HG02763 (cell line): ENCODE measurements around the gene VGLL4.

Source experiments
- ATAC-seq: cut with Tn5 transposase; IDR thresholded peaks from one replicate; pipeline ENCODE4 v1.9.1; 2021; ENCODE audit warnings: mild to moderate bottlenecking, moderate library complexity; ENCODE audit not compliant: unreplicated experiment

VGLL4 gene

DNA sequence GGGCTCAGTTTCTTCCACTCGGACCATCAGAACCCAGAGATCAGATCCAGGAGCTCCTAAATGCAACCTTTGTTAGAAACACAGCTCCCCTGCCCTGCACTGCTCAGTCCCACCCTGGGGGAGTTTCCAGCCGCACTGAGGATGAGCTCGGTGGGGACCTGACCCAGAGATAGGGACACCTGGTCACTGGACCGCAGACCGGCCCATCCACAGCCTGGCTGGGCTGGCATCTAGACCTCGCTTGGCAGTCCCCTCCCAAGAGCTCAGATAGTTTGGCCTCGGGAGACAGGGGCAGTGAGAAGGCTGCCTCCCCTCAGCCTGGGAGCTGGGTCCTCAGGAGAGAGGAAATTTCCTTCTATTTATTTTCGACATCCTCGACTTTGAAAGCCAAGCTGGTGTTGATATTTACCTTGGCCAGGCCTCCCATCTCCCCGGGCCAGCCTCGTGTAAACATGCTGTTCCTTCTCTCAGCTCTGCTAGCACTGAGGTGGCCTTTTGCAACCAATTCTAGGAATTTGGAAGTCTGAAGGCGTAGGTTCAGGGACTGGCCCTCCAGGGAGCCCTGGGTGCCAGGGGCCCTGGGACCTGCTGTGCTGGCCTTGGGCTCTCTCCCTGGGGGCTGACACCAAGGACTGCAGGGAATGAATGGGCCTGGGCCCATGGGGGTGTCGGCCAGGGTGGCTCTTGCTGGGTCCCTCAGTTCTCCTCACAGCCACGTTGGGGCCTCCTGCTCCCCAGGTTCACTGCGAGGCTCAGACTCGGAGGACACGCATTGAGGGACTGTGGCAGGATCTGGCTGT lies 90.1 kb downstream of the VGLL4 start:
- ATAC-seq, result no peak

DNA sequence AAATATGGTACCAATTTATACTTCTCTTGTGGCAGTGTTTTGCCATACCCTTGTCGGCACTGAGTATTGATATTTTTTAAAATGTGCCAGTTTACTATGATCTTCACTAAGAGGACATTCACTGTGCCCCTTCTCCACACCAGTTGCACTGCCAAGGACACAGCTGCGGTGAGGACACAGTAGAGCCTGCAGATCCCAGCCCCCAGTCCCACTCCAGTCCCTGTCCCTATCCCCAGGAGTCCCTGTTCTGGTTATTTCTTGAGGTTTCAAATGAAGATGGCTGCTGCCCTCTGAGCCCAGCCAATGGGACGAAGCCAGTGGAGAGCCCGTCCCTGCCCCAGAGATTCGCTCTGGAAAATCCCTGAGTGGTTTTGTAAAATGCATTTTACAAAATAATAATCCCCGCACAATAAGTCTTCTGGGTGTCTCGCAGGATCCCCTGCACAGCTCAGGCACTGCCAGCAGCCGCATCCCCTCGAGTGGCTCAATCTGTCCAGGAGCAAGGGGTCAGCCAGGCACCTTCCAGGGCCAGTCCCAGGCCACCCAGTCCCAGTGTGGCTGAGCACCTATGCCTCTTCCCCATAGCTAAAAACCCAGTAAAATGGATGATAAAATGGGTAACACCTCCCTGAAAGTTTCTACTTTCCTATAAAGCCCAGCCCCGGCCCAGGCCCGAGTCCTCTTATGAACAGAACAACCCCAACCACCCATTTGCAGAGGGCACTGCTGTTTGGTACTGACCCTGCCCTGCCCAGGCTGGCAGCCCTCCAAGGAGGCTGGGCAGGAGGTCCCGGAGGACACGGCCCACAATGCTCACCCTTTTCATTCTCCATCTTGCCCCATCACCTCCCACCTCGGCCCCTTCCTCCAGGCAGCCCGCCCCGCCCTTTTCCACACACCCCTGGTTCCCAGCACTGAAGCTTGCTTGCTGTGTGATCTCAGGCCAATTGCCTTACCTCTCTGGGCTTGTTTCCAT lies 91.1 kb downstream of the VGLL4 start:
- no peak for ATAC-seq

DNA sequence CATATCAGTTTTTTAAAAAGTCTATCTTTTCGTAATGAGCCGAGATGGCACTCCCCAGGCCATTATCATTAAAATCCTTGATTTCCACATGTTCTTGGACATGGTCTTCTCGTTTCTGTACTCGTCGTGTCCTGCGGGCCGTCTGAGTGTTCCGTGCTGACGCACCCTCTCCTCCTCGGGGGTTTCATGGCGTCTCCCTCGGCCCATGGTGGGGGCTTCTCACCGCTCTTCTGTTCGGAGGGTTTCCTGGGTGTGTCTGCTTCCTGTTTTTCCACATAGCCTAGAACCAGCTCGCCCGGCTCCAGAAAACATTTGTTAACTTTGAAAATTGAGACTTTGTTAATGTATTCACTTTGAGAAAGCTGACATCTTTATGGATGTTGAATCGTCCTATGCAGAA lies 92.7 kb downstream of the VGLL4 start:
- ATAC-seq, result no peak

DNA sequence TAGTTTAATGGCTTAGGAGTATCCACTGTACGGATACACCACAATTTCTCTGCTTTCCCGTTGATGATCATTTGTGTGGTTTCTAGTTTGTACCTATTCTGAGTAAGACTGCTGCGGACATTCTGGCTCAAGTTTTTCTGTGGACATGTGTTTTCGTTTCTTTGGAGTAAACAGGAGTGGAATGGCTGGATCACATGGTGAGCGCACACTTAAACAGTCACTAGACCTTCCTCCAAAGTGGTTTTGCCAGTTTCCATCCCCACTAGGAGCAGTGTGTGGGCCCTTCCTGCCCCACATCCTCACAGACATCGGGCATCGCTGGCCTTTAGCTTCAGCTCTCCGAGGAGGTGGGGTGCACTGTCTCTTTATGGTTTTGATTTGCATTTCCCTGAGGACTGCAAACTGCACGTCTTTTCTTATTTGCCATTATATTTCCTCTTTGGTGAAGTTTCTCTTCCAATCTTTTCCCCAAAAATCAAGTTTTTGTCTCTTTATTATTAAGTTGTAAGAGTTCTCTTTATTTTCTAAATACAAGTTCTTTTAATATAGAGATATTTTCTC lies 94.1 kb downstream of the VGLL4 start:
- no peak for ATAC-seq

DNA sequence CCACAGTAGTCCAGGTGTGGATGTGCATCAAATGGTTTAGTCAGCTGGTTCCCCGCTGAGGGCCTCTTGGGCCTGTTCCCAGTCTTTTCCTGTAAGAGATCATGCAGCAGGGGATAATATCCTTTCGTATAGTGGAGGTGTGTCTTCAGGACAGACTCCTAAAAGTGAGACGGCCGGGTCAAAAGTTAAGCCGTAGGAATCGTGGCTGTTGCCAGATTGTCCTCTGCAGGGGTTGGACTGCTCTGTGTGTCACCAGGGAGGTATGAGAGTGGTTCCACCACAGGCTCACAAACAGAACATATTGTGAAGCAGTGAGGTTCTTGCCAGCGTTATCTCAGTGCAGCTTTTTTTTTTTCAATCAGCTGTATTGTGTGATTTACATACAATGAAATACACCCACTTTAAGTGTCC lies 95.0 kb downstream of the VGLL4 start:
- ATAC-seq, result no peak

DNA sequence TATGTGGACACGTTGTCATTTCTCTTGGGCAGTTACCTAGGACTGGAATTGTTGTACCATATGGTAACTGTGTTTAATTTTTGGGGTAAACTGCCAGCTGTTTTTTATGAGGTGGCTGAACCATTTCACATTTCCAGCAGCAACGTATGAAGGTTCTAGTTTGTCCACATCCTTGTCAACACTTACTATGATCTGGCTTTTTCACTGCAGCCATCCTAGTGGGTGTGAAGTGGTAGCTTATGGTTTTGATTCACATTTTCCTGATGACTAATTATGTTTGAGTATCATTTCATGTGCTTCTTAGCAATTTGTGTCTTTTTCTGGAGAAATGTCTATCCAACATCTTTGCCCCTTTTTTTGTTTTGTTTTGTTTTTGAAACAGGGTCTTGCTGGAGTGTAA lies 96.2 kb downstream of the VGLL4 start:
- ATAC-seq, result no peak

DNA sequence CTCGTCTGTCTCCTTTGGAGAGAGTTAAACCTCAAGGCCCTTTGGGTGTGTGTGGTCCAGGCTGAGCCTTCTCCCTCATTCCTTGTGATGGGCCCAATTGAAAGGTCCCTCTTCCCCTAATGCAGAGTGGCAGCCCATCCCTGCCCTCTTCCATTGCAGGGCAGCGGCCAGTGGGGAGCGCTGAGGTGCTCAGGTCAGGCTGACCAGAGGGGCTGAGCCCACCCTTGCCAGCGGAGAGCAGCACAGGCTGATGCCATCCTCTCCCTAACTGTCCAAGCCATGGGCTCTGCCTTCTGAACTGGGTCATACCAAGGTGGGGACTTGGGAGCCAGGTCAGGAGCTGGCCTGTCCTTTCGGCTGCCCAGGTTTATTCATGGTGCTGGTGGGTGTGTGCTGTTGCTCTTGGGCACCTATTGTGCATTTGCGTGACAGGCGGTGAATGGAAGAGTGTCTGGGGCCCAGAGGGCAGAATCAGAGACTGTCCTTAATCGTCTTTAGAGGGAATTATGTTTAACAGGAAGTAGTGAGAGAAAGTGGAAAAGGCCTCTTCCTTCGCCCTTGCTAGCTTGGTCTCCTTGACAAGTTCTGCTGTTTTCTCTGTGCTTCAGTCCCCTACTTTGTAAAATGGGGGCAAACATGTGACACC lies 96.9 kb downstream of the VGLL4 start:
- ATAC-seq, result no peak

DNA sequence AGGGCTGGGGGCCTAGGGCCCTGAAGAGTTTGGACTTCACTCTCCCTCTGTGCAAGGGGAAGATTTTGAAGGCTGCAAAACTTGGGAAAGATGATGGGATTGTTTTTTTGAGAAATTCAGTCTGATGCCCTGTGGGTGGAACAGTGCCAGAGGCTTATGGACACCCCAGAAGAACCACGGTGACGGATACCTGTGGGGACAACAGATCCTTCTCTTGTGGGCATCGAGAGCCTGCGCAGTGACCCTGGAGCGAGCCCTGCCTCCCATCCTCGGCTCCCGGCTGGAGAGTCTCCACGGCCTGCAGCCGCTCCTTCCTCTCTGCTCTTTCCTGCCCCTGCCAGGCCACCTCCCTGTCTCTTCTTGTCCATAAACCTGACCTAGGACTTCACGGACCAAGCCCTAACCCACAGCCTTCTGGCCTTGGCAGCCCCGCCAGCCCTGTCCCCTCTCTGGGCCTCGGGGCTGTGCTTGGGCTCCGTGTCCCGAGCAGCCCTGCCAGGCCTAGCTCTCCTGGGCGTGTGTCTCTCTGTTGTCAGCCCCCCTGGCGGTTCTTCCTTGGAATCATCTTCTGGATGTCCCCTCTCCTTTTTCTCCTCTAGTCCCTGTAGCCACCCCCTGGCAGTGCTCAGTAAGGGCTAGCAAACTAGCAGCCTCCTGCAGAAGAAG lies 98.4 kb downstream of the VGLL4 start:
- ATAC-seq, result no peak

DNA sequence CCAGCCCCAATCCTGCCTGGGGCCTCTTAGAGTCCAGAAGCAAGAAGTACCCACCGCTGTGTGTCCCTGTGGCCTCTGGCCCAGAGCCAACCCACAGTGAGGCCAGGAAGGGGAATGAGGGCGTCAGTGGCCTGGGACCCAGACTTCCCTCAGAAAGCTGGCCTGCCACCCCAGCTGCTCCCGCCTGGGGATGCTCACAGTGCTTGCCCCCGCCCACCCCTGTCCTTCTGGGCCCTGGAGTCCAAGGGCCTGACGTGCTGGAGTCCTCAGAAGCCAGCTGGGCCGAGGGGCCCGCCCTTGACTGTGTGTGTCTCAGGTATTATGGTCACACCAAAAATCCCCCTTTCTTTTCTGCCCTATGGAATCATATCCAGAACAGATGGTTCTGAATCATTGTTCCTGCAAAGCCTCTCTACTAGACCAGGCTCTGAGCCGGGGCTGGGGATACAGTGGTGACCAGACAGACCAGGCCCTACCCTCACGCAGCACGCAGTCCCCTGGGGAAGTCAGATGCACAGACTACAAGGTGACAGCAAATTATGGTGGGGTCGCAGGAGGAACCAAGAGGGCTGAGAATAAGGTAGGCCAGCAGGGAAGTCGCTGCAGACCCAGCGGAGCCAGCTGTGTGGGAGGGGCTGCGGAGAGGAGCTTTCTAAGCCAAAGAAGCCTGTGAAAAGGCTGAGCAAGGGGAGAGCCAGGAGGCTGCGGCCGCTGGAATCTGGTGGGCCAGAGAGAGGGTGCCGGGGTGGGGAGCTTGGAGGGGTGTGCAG lies 99.1 kb downstream of the VGLL4 start:
- ATAC-seq, result no peak

DNA sequence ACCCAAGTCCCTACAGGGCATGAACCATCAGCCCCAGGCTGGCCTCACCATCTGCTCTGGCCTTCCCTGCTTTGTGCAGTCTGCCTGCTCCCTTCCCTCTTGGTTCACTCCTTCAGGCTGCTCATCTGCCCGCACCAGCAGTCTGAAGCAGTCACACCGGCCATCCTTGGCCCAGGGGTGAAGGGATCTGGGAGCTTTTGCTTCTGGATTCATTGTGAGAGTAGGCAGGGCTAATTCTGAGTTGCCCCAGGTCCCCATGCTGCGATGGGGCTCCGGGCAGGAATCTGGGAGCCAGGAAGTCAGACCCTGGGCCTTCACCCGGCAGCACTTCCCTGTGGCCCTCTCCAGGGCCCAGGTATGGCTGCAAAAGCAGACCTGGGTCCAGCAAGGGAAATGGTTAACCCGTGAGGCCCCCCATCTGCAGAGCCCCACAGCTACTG lies 99.7 kb downstream of the VGLL4 start:
- no peak for ATAC-seq

DNA sequence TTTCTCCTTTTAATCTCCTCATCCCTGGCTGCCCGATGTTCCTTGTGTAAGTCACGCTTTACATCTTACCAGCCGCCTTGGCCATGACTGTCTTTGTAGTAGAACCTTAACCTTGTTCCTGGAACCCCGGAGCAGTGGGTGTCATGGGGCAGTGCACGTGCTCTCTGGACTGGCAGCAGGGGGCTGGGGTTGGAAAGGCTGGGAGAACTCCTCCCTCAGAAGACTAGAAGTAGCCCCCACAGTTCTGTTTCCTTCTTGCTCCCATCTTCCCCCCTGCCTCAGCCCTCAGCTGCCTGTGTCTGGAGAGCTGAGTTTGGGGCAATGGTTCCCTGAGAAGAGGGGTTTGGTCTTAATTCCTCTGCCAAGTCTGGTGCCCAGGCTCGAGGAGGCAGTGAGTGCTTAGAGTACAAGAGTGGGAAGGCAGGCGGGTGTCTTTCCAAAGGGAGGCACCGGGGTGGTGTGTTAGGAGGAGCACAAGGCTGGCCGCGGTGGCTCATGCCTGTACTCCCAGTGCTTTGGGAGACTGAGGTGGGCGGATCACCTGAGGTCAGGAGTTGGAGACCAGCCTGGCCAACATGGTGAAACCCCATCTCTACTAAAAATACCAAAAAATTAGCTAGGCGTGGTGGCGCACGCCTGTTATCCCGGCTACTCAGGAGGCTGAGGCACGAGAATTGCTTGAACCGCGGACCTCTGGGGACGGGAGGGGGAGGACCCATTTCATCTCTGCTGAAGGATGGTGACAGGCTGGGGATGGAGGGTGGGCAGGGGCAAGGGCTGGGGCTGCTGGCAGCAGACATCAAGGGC lies 100.4 kb downstream of the VGLL4 start:
- no peak for ATAC-seq

DNA sequence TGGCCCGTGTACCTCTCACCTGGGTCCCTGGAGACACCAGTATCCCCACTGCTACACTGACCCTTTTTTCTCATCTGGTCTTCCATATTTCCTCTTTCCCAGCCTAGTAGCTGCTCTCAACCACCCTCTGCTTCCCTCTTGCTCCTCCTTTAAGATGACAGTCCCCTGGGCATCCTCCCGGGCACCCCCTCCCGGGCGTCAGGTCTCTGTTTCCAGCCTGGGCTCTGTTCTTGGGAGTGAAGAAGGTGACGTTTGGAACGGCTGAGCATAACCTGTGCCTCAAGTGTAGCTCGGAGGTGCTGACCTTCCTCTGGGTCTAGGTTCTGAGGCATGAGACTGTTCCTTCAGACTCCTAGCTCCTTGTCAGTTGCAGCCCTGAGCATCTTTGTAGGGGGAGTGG lies 101.2 kb downstream of the VGLL4 start:
- no peak for ATAC-seq

DNA sequence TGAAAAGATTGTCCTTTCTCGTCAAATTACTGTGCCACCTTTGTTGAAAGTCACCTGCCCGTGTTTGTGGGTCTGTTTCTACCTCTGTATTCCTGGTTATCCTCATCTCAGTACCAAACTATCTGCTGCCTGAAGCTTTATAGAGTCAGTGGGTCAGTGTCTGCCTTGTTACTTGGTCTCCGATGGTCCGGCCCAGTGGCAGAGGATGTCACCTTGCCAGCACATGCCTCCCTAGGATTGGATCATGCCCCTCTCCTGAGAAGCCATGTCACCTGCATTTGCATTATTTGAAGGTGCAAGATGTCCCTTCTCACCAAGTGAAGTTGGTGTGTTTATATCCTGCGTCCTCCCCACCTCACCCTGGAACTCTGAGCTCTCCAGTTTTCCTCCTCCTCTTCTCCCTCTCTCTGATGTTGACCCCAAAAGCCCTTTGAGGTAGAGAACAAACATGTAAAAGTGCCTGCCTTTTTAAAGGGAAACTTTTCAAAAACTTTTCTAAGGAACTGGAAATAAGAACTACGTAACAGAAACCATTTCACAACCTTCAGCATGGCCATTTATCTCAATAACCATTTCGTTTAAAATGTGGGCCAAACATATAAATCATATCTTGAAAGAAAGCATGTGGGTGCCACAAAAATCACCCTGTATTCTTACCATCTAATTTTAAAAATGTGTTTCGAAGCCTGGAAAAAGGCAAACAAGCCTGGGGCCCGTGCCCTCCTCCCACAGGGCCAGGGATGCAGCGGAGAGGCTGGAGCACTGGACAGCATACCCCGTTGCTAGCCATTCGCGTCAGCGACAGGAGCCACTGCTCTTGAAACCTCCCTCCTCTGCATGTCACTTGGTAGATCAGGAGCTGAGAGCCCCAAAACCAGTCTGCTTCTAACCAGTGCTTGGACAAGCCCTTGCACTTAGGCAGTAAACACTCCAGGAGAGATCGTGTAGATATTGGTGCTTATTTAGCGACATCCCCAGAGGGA lies 102.1 kb downstream of the VGLL4 start:
- ATAC-seq, result no peak

DNA sequence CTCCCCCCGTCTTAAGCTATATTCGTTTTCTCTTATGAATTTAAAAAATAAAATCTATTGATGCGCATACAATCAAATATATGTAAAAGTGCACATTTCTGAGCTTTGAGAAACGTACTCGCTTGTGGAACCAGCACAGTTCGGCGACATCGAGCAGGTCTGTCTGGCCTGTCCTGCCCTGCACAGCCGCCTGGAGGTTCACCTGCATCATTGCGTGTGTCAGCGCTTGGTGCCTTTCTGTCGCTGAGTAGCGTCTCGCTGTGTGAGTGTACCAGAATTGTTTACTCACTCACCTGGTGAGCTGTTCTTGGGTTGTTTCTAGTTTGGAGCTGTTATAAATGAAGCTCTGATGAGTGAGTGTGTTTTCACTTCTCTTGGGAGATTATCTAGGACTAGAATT lies 104.0 kb downstream of the VGLL4 start:
- no peak for ATAC-seq

DNA sequence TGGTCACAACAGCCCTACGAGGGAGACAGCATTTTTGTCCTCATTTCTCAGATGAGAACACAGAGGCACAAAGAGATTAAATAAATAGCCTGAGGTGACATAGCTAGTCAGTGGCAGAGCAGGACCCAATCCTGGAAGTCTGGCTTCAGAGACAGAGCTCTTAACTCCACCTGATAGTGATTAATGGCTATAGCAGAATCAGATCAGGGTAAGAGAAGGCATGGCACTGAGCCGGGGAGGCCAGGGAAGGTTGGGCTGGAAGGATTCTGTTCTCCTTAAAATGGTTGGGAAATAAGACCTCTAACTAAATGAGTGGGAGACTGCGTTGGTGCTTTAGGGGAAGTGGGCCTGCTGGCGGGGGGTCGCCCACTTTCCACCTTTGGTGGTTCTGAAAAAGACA lies 104.5 kb downstream of the VGLL4 start:
- ATAC-seq, result no peak

DNA sequence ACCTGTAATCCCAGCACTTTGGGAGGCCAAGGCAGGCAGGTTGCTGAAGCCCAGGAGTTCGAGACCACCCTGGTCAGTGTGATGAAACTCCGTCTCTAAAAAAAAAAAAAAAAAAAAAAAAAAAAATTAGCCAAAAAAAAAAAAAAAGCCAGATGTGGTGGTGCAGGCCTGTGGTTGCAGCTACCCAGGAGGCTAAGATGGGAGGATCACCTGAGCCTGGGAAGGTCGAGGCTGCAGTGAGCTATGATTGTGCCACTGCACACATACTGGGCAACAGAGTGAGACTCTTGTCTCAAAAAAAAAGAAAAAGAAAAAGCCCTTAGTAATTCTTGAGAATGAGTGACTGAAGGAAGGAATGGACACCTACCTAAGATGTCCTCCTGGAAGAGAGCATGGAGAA lies 105.1 kb downstream of the VGLL4 start:
- ATAC-seq, result no peak

DNA sequence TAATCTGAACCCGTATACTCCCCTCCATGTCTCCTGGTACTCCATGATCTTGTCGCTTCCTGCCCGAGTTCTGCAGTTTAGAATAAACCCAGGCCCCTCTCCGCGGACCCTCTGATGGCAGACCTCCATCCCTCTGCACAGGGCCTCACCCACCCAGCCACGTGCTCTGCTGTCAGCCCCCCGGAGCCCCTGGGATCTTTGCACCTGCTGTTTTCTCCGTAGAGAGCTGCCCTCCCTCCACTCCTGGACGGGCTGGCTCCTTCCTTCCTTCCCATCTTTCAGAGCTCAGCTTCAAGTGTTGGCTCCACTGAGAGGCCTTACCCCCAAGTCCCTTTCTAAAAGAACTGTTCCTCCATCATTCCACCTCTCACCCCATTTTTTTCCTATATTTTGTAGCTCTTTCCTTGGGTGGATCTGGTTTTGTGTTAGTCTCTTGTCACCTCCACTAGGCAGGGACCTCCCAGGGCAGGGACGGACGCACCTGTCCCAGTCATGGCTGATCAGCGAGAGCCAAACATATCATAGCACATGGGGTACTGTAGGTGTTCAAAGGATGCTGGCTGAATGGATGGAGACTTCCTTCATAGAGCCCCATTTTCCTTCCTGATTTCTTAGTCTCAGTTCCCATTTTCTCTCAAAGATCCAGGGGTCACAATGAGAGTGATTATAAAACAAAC lies 106.6 kb downstream of the VGLL4 start:
- no peak for ATAC-seq
